WERI-Rb-1 (cell line): Measurements from ENCODE around the gene PEF1.
A peak's percentile ranks its signal among the peaks of the same experiment; 100 is the strongest.

Experiments
- DNase-seq: peaks from one replicate; pipeline ENCODE4 v3.0.0-alpha.2; 2020
- H3K27ac ChIP-seq: fragments of 250-450 bp; sonication (Bioruptor Pico); 2 replicates; pipeline ENCODE4 v1.5.1; 2020; ENCODE audit warnings: mild to moderate bottlenecking, moderate library complexity
- H3K27me3 ChIP-seq: fragments of 250-450 bp; sonication (Bioruptor Pico); 2 replicates; pipeline ENCODE4 v1.5.1; 2021; ENCODE audit warnings: mild to moderate bottlenecking, low read depth, moderate library complexity; ENCODE audit not compliant: insufficient read depth, severe bottlenecking
- H3K36me3 ChIP-seq: fragments of 250-450 bp; sonication (Bioruptor Pico); 2 replicates; pipeline ENCODE4 v1.5.1; 2020; ENCODE audit warnings: mild to moderate bottlenecking, moderate library complexity
- H3K4me3 ChIP-seq: 2 replicates; pipeline ENCODE4 v1.5.1; 2011; ENCODE audit warnings: low read depth, mild to moderate bottlenecking, control low read depth, low read length
- H3K9me3 ChIP-seq: fragments of 250-450 bp; sonication (Bioruptor Pico); 2 replicates; pipeline ENCODE4 v1.5.1; 2021; ENCODE audit warnings: mild to moderate bottlenecking, moderate library complexity; ENCODE audit not compliant: severe bottlenecking
- TF ChIP-seq, protein P1 (sequence below): IDR thresholded peaks from 2 replicates; pipeline ENCODE4 v1.5.1; 2011; ENCODE audit warnings: low read depth, mild to moderate bottlenecking, control low read depth, inconsistent platforms, low read length

Gene PEF1

DNA sequence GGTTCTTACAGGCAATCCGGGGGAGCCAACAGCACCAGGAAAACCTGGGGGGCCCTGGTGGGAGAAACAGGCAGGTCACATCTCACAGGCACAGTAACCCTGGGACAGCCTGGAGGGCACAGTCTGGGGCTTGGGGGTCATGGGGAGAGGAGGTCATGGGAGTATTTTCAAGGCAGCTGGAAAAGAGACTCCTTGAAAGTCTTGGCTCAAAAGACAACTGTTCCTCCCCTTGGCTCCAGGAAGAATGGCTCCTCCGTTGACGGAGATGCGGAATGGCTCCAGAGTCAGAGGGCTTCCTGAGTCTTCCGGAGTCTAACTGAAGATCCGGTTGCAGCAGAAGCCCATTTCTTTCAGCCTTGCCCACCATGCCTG lies 25.9 kb upstream of the PEF1 start:
- DNase-seq: no peak
- TF ChIP-seq, protein P1, sequence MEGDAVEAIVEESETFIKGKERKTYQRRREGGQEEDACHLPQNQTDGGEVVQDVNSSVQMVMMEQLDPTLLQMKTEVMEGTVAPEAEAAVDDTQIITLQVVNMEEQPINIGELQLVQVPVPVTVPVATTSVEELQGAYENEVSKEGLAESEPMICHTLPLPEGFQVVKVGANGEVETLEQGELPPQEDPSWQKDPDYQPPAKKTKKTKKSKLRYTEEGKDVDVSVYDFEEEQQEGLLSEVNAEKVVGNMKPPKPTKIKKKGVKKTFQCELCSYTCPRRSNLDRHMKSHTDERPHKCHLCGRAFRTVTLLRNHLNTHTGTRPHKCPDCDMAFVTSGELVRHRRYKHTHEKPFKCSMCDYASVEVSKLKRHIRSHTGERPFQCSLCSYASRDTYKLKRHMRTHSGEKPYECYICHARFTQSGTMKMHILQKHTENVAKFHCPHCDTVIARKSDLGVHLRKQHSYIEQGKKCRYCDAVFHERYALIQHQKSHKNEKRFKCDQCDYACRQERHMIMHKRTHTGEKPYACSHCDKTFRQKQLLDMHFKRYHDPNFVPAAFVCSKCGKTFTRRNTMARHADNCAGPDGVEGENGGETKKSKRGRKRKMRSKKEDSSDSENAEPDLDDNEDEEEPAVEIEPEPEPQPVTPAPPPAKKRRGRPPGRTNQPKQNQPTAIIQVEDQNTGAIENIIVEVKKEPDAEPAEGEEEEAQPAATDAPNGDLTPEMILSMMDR: no peak
- H3K4me3 ChIP-seq: peak overlapping the region; percentile 30
- no peaks in the 10 kb centered on the region for H3K27me3 ChIP-seq
- H3K36me3 ChIP-seq: no peaks in the 10 kb centered on the region; the same call in 1 of the 2 replicates
- H3K27ac ChIP-seq: peak overlapping the region; percentile 91
- no peaks in the 10 kb centered on the region for H3K9me3 ChIP-seq

DNA sequence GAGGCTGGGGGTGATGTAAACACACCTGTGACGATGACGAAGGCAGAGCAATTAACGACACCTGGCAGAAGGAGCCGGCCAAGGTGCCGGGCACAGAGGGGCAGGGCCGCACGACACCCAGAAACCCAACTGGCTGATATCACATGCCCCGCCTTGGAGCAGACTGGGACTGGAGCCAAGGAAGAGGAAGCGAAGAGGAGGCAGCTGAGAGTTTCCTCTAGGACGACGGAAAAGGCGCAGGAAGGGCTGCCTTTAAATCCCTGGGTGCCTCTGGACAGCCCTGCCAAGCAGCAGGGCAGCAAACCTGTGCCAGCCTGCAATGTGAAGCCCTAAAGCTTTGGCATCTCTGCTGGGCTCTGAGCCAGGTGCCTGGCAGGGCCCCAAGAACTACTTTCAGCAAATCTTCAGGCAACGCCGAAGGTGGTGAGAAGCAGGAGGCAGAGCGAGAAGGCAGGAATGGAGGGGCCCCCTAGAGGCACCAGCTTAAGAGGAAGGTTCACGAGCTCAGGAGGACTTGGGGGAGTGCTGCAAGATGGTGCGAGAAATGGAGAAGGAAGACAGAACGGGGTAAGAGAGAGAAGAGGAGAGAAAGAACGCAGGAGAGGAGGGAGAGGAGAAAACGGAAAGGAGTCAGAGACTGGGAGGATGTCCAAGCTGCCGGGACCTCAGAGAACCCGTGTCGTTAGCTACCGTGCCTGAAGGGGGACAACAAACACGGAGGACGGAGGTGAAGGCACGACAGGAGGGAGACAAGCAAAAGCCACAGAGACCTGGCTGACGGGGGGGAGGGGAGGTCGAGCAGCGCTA lies 25.3 kb upstream of the PEF1 start:
- peak overlapping the region; percentile 91 for H3K27ac ChIP-seq
- DNase-seq: peak; percentile 58
- no peaks in the 10 kb centered on the region; the same call in 1 of the 2 replicates for H3K36me3 ChIP-seq
- peak overlapping the region; percentile 30 for H3K4me3 ChIP-seq
- no peaks in the 10 kb centered on the region for H3K9me3 ChIP-seq
- TF ChIP-seq, protein P1: peak; percentile 12; the same call in 1 of the 2 replicates
- no peaks in the 10 kb centered on the region for H3K27me3 ChIP-seq

DNA sequence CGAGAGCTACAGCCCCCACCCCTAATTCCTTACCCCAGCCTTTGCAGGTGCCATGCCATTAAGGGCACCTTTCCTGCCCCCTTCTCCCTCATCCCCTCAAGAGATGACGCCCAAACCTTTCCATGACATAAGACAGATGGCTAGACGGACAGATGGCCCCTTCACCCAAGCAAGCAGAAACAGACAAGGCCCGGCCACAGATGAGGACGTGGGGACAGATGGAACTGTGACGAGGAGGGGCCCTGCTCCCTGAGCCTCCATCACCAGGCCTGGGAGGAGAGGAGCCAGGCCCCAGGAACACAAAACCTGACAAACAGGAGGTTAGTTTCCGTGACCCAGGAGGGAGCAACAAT lies 24.7 kb upstream of the PEF1 start:
- peak; percentile 88 for DNase-seq
- H3K27me3 ChIP-seq: no peaks in the 10 kb centered on the region
- peak overlapping the region; percentile 91 for H3K27ac ChIP-seq
- H3K4me3 ChIP-seq: peak overlapping the region; percentile 30
- TF ChIP-seq, protein P1: no peak
- no peaks in the 10 kb centered on the region for H3K9me3 ChIP-seq
- no peaks in the 10 kb centered on the region; the same call in 1 of the 2 replicates for H3K36me3 ChIP-seq

DNA sequence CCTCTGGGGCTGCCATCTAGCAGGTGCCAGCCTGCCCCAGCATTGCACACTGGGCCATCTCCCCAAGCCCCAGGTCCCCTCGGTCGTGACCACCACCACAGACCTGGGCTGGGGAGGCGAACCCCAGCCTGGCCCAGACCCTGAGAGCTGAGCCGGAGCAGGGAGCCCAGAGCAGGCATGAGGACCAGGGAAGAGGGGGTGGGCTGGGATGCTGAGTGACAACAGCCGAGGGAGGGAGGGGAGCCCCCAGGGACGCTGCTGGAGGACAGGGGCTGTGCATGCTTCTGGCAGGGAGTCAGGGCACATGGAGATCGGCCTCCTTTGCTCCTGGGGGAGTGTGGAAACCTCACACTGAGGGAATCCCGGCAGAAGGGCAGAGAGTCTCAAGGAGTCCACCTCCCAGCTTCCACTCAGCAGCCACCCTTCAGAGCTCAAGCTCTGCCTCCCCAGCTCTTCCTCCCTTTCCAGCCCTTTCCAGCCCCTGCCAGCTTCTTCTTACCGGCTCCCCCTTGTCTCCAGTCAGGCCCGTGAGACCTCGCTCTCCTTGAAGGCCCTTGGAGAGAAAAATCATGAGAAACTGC lies 23.7 kb upstream of the PEF1 start:
- no peak for DNase-seq
- Histone ChIP-seq H3K4me3 (no peak overlapping the region), H3K27ac (peak overlapping the region; percentile 91), H3K9me3 (no peaks in the 10 kb centered on the region), H3K36me3 (no peaks in the 10 kb centered on the region; the same call in 1 of the 2 replicates), H3K27me3 (no peaks in the 10 kb centered on the region)
- TF ChIP-seq, protein P1: no peak

DNA sequence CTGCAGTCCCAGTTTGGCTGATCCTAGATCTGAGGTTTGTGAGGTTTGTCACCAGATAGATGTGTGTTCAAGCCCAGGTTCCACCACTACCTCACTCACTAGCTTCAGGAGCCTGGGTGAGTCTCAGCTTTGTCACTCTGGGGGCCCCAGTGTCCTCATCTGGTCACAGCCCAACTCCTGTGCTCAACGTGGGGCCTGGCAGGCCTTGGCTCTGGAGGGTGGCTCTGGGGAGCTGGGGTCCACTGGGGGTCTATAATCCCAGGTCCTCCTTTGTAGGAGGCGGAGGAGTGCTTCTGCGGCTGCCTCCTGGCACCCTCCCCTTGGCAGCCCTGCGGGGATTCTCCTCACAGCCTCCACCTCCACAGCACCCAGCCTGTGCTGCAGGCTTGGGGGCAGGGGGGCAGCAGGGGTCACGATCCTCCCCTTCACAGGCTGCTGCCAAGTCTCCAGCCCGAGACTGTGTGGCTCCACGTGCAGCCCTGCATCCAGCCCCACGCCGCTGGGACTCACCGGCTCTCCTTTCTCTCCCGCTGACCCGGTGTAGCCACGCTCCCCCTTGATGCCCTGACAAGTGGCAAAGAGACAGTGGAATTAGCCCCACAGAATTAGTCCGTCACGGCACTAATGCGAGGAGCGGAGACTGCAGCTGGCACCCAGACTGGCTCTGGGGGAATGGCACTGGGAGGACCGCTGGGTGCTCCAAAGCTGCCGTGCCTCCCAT lies 22.5 kb upstream of the PEF1 start:
- H3K9me3 ChIP-seq: no peaks in the 10 kb centered on the region
- no peaks in the 10 kb centered on the region for H3K27me3 ChIP-seq
- no peak for DNase-seq
- H3K36me3 ChIP-seq: no peaks in the 10 kb centered on the region; the same call in 1 of the 2 replicates
- peak overlapping the region; percentile 91 for H3K27ac ChIP-seq
- no peak overlapping the region for H3K4me3 ChIP-seq
- TF ChIP-seq, protein P1: no peak
